PC-9 (cell line): ENCODE data around the gene IGF2BP2. TPM values are rescaled to one million over a fixed set of nuclear protein-coding genes. Genes with fewer than 3 reads are reported as not detected.

ENCODE experiments used
- BruUV-seq: library from RNA; stranded (reverse); fragments of 400-500 nt; replicated peaks from 2 replicates; lab custom pipeline; 2021; lab: Mats Ljungman, UMichigan
- CTCF ChIA-PET: fragments of 300-600 bp; sonication (Branson Sonifier 250); formaldehyde crosslinking; loops from one replicate; lab custom pipeline; 2022; ENCODE audit warnings: antibody characterized with exemption; lab: Charles Lee
- POLR2A ChIA-PET: fragments of 300-600 bp; sonication (Branson Sonifier 250); formaldehyde crosslinking; loops from one replicate; lab custom pipeline; 2022; ENCODE audit warnings: antibody characterized with exemption; ENCODE audit not compliant: unreplicated experiment; lab: Charles Lee
- DNase-seq, 2 experiments: peaks; one replicate each; pipeline versions ENCODE4 v3.0.0 to v3.0.0-alpha.2; 2015 to 2022; ENCODE audit warnings: mixed read lengths in 1 of 2
- H2AFZ ChIP-seq: fragments of 200-600 bp; sonication (generic); 2 replicates; pipeline ENCODE4 v1.8.1; 2017; ENCODE audit warnings: antibody characterized with exemption
- H3F3A ChIP-seq: fragments of 200-600 bp; sonication (generic); 2 replicates; pipeline ENCODE4 v1.8.1; 2017; ENCODE audit warnings: antibody characterized with exemption, mild to moderate bottlenecking, low read depth; ENCODE audit not compliant: insufficient read depth
- H3K27ac ChIP-seq: fragments of 200-600 bp; sonication (generic); 2 replicates; pipeline ENCODE4 v1.6.1; 2016; ENCODE audit warnings: mixed run types
- H3K27me3 ChIP-seq: fragments of 200-600 bp; sonication (generic); 2 replicates; pipeline ENCODE4 v1.6.1; 2016; ENCODE audit warnings: low read depth, mixed run types; ENCODE audit not compliant: insufficient read depth
- H3K36me3 ChIP-seq: fragments of 200-600 bp; sonication (generic); 2 replicates; pipeline ENCODE4 v1.6.1; 2016; ENCODE audit warnings: low read depth, mixed run types
- H3K4me1 ChIP-seq: fragments of 200-600 bp; sonication (generic); replicated peaks from 2 replicates; pipeline ENCODE4 v1.6.1; 2016; ENCODE audit warnings: mixed run types; ENCODE audit not compliant: insufficient read depth
- H3K4me2 ChIP-seq: fragments of 200-600 bp; sonication (generic); 2 replicates; pipeline ENCODE4 v1.6.1; 2017; ENCODE audit warnings: mixed run types
- H3K4me3 ChIP-seq: fragments of 200-600 bp; sonication (generic); 2 replicates; pipeline ENCODE4 v1.6.1; 2016; ENCODE audit warnings: mixed run types
- H3K79me2 ChIP-seq: fragments of 200-600 bp; sonication (generic); 2 replicates; pipeline ENCODE4 v1.6.1; 2017; ENCODE audit warnings: low read depth, mixed run types
- H3K9me2 ChIP-seq: fragments of 200-600 bp; sonication (generic); 2 replicates; pipeline ENCODE4 v1.8.1; 2017; ENCODE audit warnings: mild to moderate bottlenecking; ENCODE audit not compliant: insufficient read depth
- H3K9me3 ChIP-seq: fragments of 200-600 bp; sonication (generic); 2 replicates; pipeline ENCODE4 v1.8.1; 2016; ENCODE audit warnings: low read depth; ENCODE audit not compliant: insufficient read depth
- H4K20me1 ChIP-seq: fragments of 200-600 bp; sonication (generic); 2 replicates; pipeline ENCODE4 v1.8.1; 2017; ENCODE audit not compliant: insufficient read depth
- CTCF ChIP-seq: fragments of 200-600 bp; sonication (generic); conservative IDR thresholded peaks from 2 replicates; pipeline ENCODE4 v1.6.1; 2017; ENCODE audit warnings: mixed run types, antibody characterized with exemption, mild to moderate bottlenecking, moderate library complexity
- EZH2 ChIP-seq: fragments of 200-600 bp; sonication (generic); IDR thresholded peaks from 2 replicates; pipeline ENCODE4 v1.8.0; 2017; ENCODE audit warnings: antibody characterized with exemption, low read depth
- intact Hi-C: fragments of 100-400 bp; cut with micrococcal nuclease; formaldehyde crosslinking; loops from one replicate; pipeline ENCODE4 v1.10.0; 2022; ENCODE audit not compliant: unreplicated experiment
- total RNA-seq: library from RNA; stranded (reverse); gene quantifications from 2 replicates; pipeline ENCODE4 v1.2.3, GENCODE V29; 2021

IGF2BP2 gene
- total RNA-seq, 1 experiment from 2014 or later, result 140 TPM

GRCh38 chr3:185658943-185659342, 165.9 kb downstream of the IGF2BP2 start:
- no TSS peak for BruUV-seq
- POLR2A ChIA-PET, result interaction anchor here (0.6 to 0.7 kb wide), 3 partner anchors 64 to 1068 kb away, joined by 3 to 7 read pairs (median 3); no protein-coding TSS in a partner anchor
- Histone ChIP-seq H3K4me1 (peaks cover 17% of the 10 kb centered on the region), H3K9me3 (no peaks in the 10 kb centered on the region), H3K27ac (peak overlapping the region; percentile 31), H3K9me2 (no peaks in the 10 kb centered on the region), H3F3A (peaks cover 42% of the 10 kb centered on the region), H3K4me2 (no peak overlapping the region), H2AFZ (no peak overlapping the region), H3K79me2 (no peaks in the 10 kb centered on the region), H3K4me3 (no peak overlapping the region), H3K36me3 (peaks cover 43% of the 10 kb centered on the region), H4K20me1 (peaks cover 13% of the 10 kb centered on the region; the same call in 1 of the 2 replicates), H3K27me3 (no peaks in the 10 kb centered on the region)
- TF ChIP-seq CTCF, result no peak
- no peak for TF ChIP-seq EZH2
- intact Hi-C loops, result no loop called here
- DNase-seq, result no peak
- CTCF ChIA-PET, result interaction anchor here (0.5 to 0.9 kb wide), 5 partner anchors 34 to 583 kb away, joined by 3 to 4 read pairs (median 3); no protein-coding TSS in a partner anchor

GRCh38 chr3:185658504-185658912, 166.3 kb downstream of the IGF2BP2 start:
- POLR2A ChIA-PET, result interaction anchor here (0.6 to 0.7 kb wide), 2 partner anchors 65 to 1069 kb away, joined by 3 to 7 read pairs; no protein-coding TSS in a partner anchor
- H3K27ac ChIP-seq, result peak overlapping the region; percentile 31
- H4K20me1 ChIP-seq, result peaks cover 13% of the 10 kb centered on the region; the same call in 1 of the 2 replicates
- H3K9me3 ChIP-seq, result no peaks in the 10 kb centered on the region
- CTCF ChIA-PET, result interaction anchor here (0.6 to 0.9 kb wide), 3 partner anchors 35 to 583 kb away, joined by 3 to 4 read pairs (median 3); no protein-coding TSS in a partner anchor
- no peaks in the 10 kb centered on the region for H3K79me2 ChIP-seq
- peaks cover 44% of the 10 kb centered on the region for H3K36me3 ChIP-seq
- no peak for TF ChIP-seq EZH2
- TF ChIP-seq CTCF, result no peak
- H3K4me3 ChIP-seq, result no peak overlapping the region
- BruUV-seq, result no TSS peak
- H2AFZ ChIP-seq, result no peak overlapping the region
- no peaks in the 10 kb centered on the region for H3K27me3 ChIP-seq
- H3K4me1 ChIP-seq, result peaks cover 17% of the 10 kb centered on the region
- H3K9me2 ChIP-seq, result no peaks in the 10 kb centered on the region
- intact Hi-C loops, result no loop called here
- peak; percentile 69 to 83 for DNase-seq
- no peak overlapping the region for H3K4me2 ChIP-seq
- peaks cover 42% of the 10 kb centered on the region for H3F3A ChIP-seq

GRCh38 chr3:185657691-185658503, 166.9 kb downstream of the IGF2BP2 start:
- no peaks in the 10 kb centered on the region for H3K79me2 ChIP-seq
- CTCF ChIA-PET, result no interaction called here
- peaks cover 42% of the 10 kb centered on the region for H3F3A ChIP-seq
- H3K4me2 ChIP-seq, result no peak overlapping the region
- no peak overlapping the region for H3K4me3 ChIP-seq
- POLR2A ChIA-PET, result interaction anchor here (0.7 kb wide), 1 partner anchor 861 kb away, joined by 3 read pairs; no protein-coding TSS in a partner anchor
- BruUV-seq, result no TSS peak
- intact Hi-C loops, result no loop called here
- peaks cover 13% of the 10 kb centered on the region; the same call in 1 of the 2 replicates for H4K20me1 ChIP-seq
- H3K9me2 ChIP-seq, result no peaks in the 10 kb centered on the region
- H3K27ac ChIP-seq, result peak overlapping the region; percentile 31
- H3K9me3 ChIP-seq, result no peaks in the 10 kb centered on the region
- no peak overlapping the region for H2AFZ ChIP-seq
- H3K27me3 ChIP-seq, result no peaks in the 10 kb centered on the region
- no peak for TF ChIP-seq EZH2
- TF ChIP-seq CTCF, result no peak
- no peak for DNase-seq
- peaks cover 17% of the 10 kb centered on the region for H3K4me1 ChIP-seq
- H3K36me3 ChIP-seq, result peaks cover 44% of the 10 kb centered on the region
